GM12891 (cell line): Measurements from ENCODE around the gene AKAP7.

Experiments used
- PAX5 ChIP-seq: IDR thresholded peaks from 2 replicates; pipeline ENCODE4 v1.6.1; 2011; ENCODE audit warnings: low read length, moderate library complexity, mild to moderate bottlenecking; ENCODE audit not compliant: insufficient read depth, severe bottlenecking
- POLR2A ChIP-seq: IDR thresholded peaks from 2 replicates; pipeline ENCODE4 v1.6.1; 2011; ENCODE audit warnings: low read depth, low read length, control low read depth
- POLR2AphosphoS5 ChIP-seq: IDR thresholded peaks from 2 replicates; pipeline ENCODE4 v1.6.1; 2011; ENCODE audit warnings: low read depth, low read length, control low read depth
- POU2F2 ChIP-seq: IDR thresholded peaks from 2 replicates; pipeline ENCODE4 v1.6.1; 2011; ENCODE audit warnings: low read depth, mild to moderate bottlenecking, control low read depth, low read length, moderate library complexity
- SPI1 ChIP-seq: IDR thresholded peaks from 2 replicates; pipeline ENCODE4 v1.6.1; 2011; ENCODE audit warnings: low read depth, low read length, control low read depth
- TAF1 ChIP-seq: IDR thresholded peaks from 2 replicates; pipeline ENCODE4 v1.6.1; 2011; ENCODE audit warnings: low read depth, low read length, control low read depth

GRCh38 chr6:131191590-131191989, 56.3 kb downstream of the AKAP7 start:
- TF ChIP-seq POLR2A (no peak), TAF1 (no peak), POU2F2 (no peak), POLR2AphosphoS5 (no peak), PAX5 (no peak), SPI1 (no peak)
